RPMI8226 (cell line): ENCODE measurements around the gene RHO.

Experiments used
- DNase-seq: peaks from one replicate; pipeline ENCODE4 v3.0.0-alpha.2; 2015

The RHO gene

GRCh38 chr3:129562803-129563202, 34.4 kb downstream of the RHO start:
- no peak for DNase-seq

GRCh38 chr3:129563332-129563731, 34.9 kb downstream of the RHO start:
- DNase-seq = no peak

DNA sequence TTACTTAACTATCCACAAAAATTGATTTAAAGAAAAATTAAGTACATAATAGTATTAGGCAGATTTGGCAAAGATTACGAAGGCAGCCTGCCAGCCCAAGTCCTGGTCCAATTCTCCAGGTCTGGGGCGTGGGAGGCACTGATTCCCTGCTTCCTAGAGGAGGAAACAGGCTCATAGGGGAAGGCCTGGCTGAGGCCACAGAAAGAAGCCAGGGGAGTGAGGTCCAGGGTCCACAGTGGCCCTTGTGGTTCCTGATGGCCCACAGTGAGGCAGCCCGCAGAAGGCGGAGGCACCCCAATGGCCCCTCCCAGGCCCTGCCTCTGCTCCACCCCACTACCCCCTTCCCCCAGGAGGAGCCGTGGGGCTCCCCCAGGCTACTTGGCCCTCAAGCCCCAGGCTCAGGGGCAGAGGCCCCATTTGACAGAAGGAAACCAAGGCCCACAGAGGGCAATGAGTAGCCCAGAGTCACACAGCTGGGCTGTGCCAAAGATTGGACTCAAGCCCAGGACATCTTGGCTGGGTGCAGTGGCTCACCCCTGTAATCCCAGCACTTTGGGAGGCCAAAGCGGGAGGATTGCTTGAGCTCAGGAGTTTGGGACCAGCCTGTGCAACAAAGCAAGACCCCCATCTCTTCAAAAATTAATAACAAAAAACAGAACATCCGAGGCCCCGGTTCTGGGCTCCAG, 35.6 kb downstream of the RHO start:
- DNase-seq = no peak

- no peak for DNase-seq
Observed at GRCh38 chr3:129564981-129565644, 36.7 kb downstream of the RHO start.

DNA sequence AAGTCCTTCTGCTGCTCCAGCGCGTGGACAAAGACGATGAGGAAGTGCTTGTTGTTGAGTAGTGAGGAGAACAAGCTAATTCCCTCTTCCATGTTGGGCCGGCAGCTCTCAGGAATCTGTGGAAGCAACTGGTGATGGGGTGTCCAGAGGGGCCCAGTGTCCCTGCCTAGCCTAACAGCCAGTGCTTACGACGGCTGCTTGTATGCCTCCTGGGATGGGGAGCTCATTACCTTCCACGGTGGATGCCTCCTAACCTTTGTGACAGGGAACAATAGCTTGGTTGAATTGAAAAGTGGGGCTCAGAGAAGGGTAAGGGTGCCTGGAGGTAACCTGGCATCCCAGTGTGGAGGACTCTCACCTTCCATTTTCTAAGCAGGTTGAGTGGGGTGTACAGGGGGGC, 37.5 kb downstream of the RHO start:
- DNase-seq = no peak

DNA sequence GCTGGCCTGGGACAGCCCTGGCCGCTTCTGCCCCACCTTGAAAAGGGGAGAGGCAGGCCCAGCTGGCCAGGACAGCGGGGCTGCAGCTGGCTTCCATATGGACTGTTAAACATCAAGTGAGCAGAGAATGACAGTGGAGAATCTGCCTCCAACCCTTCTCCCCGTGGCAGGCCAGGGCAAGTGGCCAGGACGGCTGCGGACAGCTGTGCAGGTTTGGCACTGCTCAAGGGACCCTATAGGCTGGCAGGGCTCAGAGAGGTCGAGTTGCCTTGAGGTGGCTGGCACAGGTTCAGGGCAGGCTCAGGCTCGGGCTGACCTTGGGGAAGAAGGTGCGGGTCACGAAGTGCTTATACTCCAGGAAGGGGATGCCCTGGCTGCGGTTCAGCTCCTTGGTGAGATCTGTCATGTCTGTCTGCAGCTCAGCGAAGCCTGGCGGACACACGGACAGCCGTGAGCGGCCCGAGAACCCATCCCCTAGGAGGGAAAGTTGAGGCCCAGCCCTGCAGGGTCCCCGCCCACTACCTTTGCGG, 38.8 kb downstream of the RHO start:
- no peak for DNase-seq

GRCh38 chr3:129567939-129568338, 39.5 kb downstream of the RHO start:
- no peak for DNase-seq

DNA sequence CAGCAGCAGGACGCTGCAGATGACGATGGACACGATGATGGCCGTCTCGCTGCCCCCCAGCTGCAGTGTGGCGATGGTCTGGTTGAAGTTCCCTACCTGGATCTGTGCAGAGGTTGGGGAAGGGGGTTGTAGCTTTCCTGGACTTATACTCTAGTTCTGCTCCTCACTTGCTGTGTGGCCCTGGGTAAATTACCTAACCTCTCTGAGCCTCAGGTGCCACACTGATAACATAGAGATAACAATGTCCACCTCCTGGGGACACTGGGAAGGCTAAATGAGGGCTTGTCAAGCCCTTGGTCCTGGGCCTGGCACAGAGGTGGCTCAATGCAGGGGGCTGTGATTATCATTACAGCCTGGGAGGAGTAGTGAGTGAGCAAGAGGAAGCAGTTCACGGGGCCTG, 41.4 kb downstream of the RHO start:
- no peak for DNase-seq

GRCh38 chr3:129571605-129572547, 43.4 kb downstream of the RHO start:
- DNase-seq = no peak

- no peak for DNase-seq
Observed at GRCh38 chr3:129572603-129573002, 44.2 kb downstream of the RHO start.

GRCh38 chr3:129573493-129573892, 45.1 kb downstream of the RHO start:
- DNase-seq = no peak

- DNase-seq = no peak
Observed at GRCh38 chr3:129574206-129574605, 45.8 kb downstream of the RHO start.

DNA sequence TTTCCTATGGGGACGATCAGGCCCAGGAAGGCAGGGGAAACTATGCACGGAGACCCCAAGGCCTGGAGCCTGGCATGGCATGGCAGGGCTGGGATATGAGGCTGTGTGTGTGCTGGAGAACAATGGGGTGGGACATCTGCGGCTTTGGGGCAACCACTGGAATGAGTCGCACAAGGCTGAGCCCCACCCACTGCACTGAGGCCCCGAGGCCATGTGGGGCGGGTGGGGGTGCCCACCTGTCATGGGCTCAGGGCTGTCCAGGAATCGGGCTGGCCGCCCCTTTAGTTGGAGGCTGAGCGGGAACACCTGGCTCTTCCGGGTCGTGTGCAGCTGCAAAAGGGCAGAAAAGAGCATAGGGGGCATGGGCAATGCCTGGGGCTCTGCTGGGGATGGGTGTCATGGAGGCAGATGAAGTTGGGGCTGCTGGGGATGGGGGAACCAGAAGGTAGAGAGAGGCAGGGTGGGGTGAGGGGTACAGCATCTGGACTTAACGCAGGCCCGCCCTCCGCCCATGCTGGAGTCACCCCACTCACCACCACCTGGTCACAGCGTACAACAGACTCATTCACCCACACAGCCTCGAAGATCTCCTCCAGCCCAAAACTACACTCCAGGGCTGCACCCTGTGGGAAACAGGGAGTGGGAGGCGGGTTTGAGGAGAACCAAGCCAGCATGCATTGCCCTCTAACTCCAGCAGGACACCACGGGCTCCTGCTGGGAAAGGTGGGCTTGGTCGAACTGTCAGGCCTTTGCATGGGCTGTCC, 47.0 kb downstream of the RHO start:
- no peak for DNase-seq

GRCh38 chr3:129575997-129576384, 47.6 kb downstream of the RHO start:
- DNase-seq = peak; percentile 42

DNA sequence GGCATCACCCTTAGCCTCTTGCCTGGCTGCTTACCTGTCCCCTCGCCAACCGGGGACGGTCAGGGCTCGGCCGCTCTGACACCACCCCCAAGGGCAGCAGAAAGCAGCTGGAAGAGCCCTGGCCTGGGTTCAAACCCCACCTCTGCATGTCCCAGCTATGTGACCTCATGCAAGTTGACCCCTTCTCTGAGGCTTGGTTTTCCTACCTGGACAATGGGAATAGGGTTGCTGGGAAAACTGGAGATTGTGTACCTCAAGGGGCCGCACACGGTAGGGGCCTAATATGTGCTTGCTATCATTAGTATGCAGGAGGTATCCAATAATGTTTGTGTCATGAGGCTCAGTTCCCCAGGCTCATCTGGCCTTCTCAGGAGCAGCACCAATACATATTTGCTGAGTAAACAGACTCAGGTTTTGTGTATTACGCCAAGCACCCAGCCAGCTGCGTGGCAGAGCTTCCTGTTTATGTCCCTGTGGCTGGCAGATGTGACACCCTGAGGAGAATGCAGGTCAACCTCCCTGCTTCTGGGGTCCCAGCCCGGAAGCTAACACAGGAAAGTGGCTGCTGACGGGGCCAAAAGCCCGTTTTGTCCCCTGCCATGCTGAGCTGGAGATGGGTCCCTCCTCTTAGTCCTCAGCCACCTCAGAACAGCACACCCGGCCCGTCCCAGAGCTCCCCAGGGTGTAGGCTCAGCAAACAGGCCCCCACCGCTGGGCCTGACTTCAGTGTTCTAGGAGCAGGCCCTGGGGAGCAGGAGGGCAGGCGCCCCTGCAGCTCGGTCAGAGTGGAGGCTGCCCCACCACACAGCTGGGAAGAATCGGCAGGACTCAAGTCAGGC, 48.3 kb downstream of the RHO start:
- DNase-seq = peak; percentile 97

DNA sequence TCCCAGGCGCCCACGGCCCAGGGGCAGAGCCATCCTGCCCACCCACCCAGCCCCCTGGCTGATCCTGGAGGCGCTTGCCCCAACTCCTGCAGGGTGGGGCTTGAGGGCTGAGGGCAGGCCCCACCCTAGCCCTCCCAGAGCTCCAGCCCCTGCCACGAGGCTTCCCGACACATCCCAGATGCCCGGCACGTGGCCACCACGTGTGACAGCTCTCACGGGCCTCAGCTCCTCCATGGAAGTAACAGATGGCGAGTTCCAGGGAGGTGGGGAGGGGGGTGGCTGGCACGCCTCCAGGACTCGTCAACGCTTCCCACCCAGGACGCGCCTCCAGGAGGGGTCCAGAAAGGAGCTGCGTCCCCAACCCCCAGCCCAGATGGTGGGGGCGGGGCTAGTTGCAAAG, 48.9 kb downstream of the RHO start:
- peak; percentile 71 for DNase-seq

GRCh38 chr3:129577925-129578786, 49.7 kb downstream of the RHO start:
- peak; percentile 79 for DNase-seq

- no peak for DNase-seq
Observed at GRCh38 chr3:129579991-129580390, 51.6 kb downstream of the RHO start.

DNA sequence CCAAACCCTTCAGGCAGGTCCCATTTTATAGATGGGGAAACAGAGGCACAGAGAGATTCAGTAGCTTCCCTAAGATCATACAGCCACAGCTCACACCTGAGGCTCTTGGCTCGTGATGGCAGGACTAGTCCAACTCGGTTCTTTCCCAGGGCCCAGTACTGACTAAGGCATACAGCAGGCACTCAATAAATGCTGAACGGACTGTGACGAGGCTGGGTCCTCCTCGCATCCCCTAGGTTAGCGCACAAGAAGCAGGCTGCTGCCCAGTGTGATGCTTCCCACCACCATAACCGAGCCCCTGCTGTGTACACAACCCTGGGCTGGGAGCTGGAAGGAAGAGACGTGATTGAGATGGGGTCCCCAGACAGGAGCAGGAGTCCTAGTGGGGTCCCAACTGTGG, 53.2 kb downstream of the RHO start:
- no peak for DNase-seq

GRCh38 chr3:129582799-129583198, 54.4 kb downstream of the RHO start:
- DNase-seq = no peak

- no peak for DNase-seq
Observed at GRCh38 chr3:129583289-129583688, 54.9 kb downstream of the RHO start.
